Activated CD8-positive, alpha-beta memory T cell treated with anti-CD3 and anti-CD28 coated beads, Interleukin-2, amount 50 U/mL, for 1 hour (primary cell): Measurements from ENCODE around the gene XIRP2.

Experiments used
- DNase-seq: peaks from one replicate; pipeline ENCODE4 v3.0.0-alpha.2; 2020; ENCODE audit errors: extremely low read depth

Gene XIRP2

GRCh38 chr2:167134381-167135072, 246.2 kb downstream of the XIRP2 start:
- DNase-seq = no peak

GRCh38 chr2:167135706-167136105, 247.4 kb downstream of the XIRP2 start:
- no peak for DNase-seq

GRCh38 chr2:167136879-167137596, 248.8 kb downstream of the XIRP2 start:
- DNase-seq = no peak

GRCh38 chr2:167140330-167140729, 252.1 kb downstream of the XIRP2 start:
- DNase-seq = no peak

- no peak for DNase-seq
These were observed 252.5 kb downstream of the XIRP2 start for GRCh38 chr2:167140767-167141166.

DNA sequence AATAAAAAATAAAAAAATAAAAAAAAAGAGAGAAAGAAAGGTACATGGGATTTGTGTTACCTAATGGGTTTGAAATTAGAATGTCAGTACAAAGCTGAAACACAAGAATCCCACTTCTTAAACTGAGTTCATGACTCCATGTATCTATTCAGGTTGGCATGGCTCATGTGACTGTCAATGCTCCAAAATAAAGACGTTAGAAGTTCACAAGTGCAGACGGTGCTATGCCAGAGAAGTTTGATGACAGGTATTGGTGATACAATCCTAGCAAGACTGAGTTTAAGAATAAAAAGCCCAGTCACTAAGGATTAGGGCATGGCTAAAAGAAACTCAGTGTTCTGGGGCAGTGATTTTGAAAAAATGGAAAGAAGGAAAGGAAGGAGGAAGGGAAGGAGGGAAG, 254.3 kb downstream of the XIRP2 start:
- no peak for DNase-seq

DNA sequence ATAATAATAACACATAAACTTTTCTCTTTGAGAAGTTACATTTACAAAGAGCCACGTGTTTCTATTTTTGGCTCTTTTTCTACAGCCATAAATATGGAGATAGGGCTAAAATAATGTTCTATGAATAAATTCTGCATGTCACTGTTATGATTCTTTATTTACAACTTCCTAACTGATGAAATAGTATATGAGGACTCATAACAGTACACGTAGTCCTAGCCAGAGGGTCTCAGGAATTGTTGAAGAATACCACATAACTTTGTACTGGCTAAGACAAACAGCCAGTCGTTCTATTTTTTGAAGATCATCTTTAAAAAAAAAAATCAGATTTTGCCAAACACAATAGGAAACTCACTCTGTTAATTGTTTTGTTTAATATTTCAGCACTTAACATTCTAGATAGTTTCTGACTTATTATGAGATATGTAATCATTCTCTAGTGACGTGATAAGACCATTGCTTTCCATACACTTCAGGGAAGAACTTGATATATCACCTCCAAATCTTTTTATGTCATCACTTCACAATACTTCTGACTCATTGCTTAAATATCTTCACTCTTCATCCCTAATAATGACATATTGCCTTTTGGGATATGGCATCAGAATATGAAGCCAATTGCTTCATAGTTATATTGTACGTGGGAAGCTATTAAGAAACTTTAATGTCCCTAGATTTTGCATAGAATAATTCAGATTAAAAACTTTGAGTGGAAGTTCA, 256.1 kb downstream of the XIRP2 start:
- no peak for DNase-seq

DNA sequence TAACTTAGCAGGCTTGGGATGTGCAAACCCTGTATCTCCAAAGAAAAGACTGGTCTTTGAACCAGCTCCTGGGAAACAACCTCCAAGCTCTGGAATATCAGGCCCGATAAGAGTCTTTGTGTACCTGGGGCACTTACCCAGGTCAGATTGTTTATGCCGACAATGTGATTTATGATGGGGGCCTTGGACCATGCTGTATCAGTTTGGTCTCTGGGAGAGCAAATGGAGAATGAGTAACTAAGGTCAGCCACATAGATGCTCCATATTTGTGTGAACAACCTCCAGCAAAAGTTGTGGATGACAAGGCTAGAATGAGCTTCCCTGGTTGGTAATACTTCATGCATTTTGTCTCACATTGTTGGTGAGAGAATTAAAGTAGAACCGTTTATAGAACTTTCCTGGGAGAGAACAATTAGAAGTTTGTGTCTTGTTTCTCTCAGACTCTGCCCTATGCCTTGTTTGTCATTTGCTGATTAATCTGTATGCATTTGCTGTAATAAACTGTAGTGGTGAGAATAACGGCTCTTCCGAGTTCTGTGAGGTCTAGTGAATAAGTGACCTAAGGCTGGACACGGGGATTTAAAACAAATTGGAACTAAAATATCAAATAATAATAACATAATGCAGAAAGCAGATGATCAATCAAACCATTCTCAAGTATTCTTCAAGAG, 259.1 kb downstream of the XIRP2 start:
- no peak for DNase-seq

GRCh38 chr2:167151894-167152293, 263.6 kb downstream of the XIRP2 start:
- no peak for DNase-seq

DNA sequence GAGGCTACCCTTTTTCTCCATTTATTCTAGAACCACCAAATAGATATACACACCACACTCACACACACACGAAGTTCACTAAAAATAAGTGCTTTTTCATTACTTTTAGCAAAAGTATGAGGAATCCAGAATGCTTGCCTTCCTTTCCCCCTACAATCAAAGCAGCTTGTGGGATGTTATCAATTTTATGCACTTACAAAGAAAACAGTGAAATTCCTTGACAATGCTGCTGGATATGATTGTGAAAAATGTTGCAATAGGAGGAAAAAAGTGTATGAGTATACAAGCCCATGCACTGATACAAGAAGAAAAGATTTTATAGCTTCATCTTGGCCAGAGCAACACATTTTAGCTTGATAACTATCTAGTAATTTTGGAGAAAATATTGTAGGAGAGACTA, 269.2 kb downstream of the XIRP2 start:
- DNase-seq = no peak

DNA sequence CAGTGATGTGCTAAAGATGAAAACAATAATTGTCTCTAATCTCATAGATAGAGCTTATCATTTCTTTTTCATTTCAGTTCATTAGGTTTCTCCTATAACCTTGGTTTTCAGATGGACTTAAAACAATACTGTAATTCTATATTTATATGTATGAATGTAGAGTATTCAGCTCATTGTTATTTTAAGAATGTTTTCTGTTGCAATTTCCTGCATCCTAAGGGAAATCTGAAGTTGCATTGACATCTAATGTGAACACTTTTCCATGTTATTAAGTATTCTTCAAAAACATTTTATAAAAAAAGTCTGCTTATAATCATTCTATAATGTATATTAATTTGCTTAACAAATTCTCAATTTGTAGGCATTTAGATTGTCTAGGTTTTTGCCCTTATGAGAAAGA, 288.9 kb downstream of the XIRP2 start:
- DNase-seq = no peak

GRCh38 chr2:167181134-167181533, 292.9 kb downstream of the XIRP2 start:
- DNase-seq = no peak

- no peak for DNase-seq
These were observed 293.4 kb downstream of the XIRP2 start for GRCh38 chr2:167181688-167182087.

DNA sequence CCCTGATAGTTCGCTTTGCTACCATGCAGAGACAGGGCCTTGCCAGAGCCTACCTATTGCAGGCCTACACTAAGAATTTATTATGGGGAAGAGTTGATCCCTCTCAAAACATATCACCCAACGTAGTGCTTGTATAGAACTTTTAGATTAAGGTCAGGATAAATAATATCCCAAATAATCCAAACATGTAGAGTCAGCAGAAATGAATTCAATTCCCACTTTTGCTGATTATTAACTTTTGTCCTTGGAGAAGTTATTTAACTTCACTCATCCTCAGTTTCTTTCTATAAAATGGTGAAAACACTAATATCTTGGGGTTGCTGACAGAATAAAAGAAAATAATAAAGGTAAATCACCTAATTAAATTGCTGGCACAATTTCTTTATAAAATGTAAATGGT, 294.1 kb downstream of the XIRP2 start:
- DNase-seq = no peak

- DNase-seq = no peak
These were observed 295.7 kb downstream of the XIRP2 start for GRCh38 chr2:167183931-167184330.

GRCh38 chr2:167186465-167186864, 298.2 kb downstream of the XIRP2 start:
- DNase-seq = no peak

DNA sequence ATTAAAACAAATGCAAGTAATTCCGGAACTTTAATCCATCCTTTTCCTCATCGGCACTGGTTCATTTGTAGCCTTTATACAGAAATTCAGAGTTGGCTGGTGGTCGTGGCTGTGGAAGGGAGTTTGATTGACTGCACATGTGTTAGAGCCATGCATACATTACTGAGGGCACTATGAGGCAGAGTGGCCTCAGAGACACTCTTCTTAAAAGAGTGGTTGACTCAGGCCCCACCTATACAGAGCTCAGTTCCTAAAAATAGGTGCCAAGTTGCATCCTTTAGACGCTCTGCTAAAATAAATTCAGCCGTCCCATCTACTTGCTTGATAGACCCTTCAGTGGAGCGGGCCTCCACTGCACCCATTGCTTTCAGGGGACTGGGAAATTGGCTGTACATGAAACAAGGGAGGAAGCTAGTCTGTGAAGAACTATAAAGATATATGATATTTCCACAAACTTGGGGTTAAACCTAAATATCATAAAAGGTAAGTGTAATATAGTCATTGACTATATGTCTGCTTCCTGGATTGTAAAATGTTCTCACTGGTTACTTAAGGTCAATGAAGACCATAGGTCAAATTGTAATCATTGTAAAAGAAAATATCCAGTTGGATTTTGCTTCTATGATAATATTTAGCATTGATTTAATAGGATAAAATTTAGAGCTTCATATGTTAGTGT, 298.9 kb downstream of the XIRP2 start:
- DNase-seq = no peak

DNA sequence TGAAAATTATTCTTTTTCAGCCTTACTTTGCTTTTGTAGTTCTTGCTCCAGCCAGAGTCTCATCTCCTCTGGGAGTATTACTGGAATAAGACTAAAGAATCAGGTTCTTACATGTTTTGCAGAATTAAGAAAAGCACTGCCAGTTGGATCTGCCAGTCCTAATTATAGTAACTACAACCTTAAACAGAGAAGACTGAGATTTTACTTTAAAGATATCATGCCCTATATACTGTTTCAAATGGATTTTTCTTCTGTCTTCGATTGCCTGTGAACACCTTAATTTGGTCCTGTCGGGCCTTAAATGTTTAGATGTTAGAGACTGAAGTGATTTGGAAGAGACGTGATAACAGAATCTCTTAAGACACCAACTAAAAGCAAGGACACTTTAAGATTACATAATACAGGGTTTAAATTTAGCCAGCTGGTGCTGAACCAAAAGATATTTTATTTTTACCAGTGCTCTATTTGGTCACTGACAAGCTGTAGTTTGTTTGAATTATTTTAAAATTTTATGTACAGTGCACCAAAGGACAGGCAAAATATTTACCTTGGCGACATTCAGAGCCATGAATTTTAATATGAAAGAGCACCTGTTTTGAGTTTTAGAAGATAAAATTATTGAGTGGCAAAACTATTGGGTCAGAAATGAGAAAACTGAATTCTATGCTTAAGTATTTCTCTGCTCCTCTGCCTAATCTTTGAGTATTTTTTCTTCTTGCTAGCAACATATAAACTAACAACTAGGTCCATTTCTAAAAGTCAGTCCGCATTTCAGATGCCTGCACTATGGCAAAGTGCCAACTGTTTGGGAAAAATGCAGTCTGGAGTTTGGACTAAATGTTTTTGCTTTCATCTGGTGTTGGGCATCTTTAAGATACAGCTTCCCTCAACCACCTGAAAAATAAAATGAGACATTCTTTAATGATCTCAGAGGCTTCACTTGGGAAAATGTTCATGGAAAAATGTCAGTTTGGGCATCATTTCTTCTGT, 300.0 kb downstream of the XIRP2 start:
- no peak for DNase-seq

DNA sequence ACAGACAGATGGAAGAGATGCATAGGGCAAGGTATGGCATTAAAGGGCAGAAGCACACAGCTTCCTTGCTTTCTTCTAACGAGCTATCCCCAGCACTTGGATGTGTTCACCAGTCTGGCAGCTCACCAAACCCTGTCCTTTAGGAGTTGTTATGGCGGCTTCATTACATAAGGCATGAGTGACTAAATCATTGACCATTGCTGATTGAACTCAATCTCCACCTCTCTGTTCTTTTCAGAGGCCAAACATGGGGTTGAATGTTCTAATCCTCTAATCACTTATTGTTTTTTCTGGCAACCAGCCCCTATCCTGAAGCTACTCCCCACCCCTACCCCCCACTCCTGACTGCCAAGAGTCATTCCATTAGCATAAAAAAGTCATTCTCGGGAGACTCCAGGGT, 301.8 kb downstream of the XIRP2 start:
- no peak for DNase-seq

GRCh38 chr2:167191588-167191987, 303.3 kb downstream of the XIRP2 start:
- no peak for DNase-seq

- no peak for DNase-seq
These were observed 304.6 kb downstream of the XIRP2 start for GRCh38 chr2:167192833-167193232.
